ENCODE data around the gene PRR15.

DNA sequence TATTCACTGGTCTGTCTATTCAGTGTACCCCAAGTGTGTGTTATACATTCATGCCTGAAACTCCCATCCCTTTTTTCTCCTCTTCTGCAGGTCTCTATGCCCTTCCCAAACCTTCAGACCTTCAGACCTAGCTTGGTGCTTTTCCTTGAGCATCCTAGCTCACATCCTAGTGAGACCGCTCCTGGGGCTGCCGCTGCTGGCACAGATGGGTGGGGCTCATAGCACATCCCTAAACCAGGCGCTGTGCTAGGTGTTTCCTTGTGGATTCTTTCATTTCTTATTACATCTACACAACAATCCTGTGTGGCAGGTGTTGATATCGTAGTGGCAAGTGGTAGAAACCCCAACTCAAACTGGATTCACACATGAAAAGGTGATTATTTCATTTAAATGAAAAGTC is 43.2 kb downstream of the PRR15 start:
- TF ChIP-seq POLR2A (IDR thresholded peaks at IDR 0.05), result no peak
- TF ChIP-seq, protein P1, sequence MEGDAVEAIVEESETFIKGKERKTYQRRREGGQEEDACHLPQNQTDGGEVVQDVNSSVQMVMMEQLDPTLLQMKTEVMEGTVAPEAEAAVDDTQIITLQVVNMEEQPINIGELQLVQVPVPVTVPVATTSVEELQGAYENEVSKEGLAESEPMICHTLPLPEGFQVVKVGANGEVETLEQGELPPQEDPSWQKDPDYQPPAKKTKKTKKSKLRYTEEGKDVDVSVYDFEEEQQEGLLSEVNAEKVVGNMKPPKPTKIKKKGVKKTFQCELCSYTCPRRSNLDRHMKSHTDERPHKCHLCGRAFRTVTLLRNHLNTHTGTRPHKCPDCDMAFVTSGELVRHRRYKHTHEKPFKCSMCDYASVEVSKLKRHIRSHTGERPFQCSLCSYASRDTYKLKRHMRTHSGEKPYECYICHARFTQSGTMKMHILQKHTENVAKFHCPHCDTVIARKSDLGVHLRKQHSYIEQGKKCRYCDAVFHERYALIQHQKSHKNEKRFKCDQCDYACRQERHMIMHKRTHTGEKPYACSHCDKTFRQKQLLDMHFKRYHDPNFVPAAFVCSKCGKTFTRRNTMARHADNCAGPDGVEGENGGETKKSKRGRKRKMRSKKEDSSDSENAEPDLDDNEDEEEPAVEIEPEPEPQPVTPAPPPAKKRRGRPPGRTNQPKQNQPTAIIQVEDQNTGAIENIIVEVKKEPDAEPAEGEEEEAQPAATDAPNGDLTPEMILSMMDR (IDR thresholded peaks at IDR 0.05), result no peak
